Measurements from ENCODE around the gene XYLT1. TPM values are rescaled to one million over a fixed set of nuclear protein-coding genes. Genes with fewer than 3 reads are reported as not detected.

Gene XYLT1
- total and polyA plus RNA-seq, 2 of the 4 experiments (the other 2 are of a cell fraction) = 9.0 to 12.7 TPM

GRCh38 chr16:17392127-17392856 is 78.5 kb downstream of the XYLT1 start:
- H3K23ac ChIP-seq (ENCODE audit: low read depth, low read length) = no peak overlapping the region
- no peak overlapping the region for H2AFZ ChIP-seq (replicated peaks; ENCODE audit: low read length, poor library complexity)

More at GRCh38 chr16:17392127-17392856, 78.5 kb downstream of the XYLT1 start:
- Histone ChIP-seq H3K4me1 (ENCODE audit: control insufficient read depth, insufficient read depth, low read length) (peaks cover 3% of the 10 kb centered on the region; the same call in 1 of the 2 replicates), H3K14ac (replicated peaks; ENCODE audit: low read depth, low read length) (no peak overlapping the region), H3K27ac (ENCODE audit: insufficient read depth, low read length) (no peak overlapping the region), H2BK120ac (ENCODE audit: low read depth, low read length) (no peak overlapping the region), H3K4me3 (ENCODE audit: insufficient read depth, low read depth, low read length) (no peak overlapping the region), H4K8ac (ENCODE audit: low read depth in 2 of 2, low read length in 2 of 2) (no peak overlapping the region), H3K18ac (ENCODE audit: low read depth, low read length) (no peak overlapping the region), H2BK15ac (ENCODE audit: low read depth, low read length) (no peak overlapping the region), H2BK20ac (ENCODE audit: low read depth, low read length) (no peak overlapping the region), H2AK5ac (ENCODE audit: low read depth, low read length) (no peak overlapping the region), H2AK9ac (replicated peaks; ENCODE audit: low read depth, low read length, poor library complexity) (no peak overlapping the region), H3K9ac (ENCODE audit: low read depth, low read length) (no peak overlapping the region), H3K36me3 (ENCODE audit: control insufficient read depth, insufficient read depth, low read length) (no peaks in the 10 kb centered on the region), H3K4ac (ENCODE audit: low read depth, low read length) (no peak overlapping the region), H4K5ac (ENCODE audit: low read depth, low read length) (no peak overlapping the region), H3K9me3 (ENCODE audit: control insufficient read depth, insufficient read depth, low read length) (no peaks in the 10 kb centered on the region), H3K79me1 (ENCODE audit: low read depth in 1 of 2, low read length in 2 of 2) (peaks cover 20 to 51% of the 10 kb centered on the region in 2 experiments; a peak in 3 of 4 replicates), H3K27me3 (ENCODE audit: control insufficient read depth, insufficient read depth, low read length) (no peaks in the 10 kb centered on the region), H3K9me1 (ENCODE audit: insufficient read depth, low read length) (peaks cover 8% of the 10 kb centered on the region), H2BK5ac (ENCODE audit: low read depth, low read length, poor library complexity, severe bottlenecking) (no peak overlapping the region), H3K56ac (ENCODE audit: extremely low read depth, insufficient read depth, low read length) (no peak overlapping the region), H4K91ac (ENCODE audit: insufficient read depth, low read depth, low read length) (no peak overlapping the region), H3K4me2 (ENCODE audit: low read depth, low read length) (no peak overlapping the region), H4K20me1 (ENCODE audit: insufficient read depth, low read length) (peaks cover 17% of the 10 kb centered on the region)
- dilution Hi-C loops (cut with HindIII; ENCODE audit: low sequenced_read_pairs, unreplicated experiment) (no loop called here), intact Hi-C loops (cut with micrococcal nuclease) (no loop called here), in situ Hi-C loops (cut with MboI; ENCODE audit: low sequenced_read_pairs) (no loop called here)
- TF ChIP-seq ELK1 (IDR thresholded peaks at IDR 0.05; ENCODE audit: borderline replicate concordance, low read depth, low read length) = no peak
- TF ChIP-seq MXI1 (IDR thresholded peaks at IDR 0.05; ENCODE audit: borderline replicate concordance, low read depth, low read length) = no peak
- no peak for TF ChIP-seq MAFK (IDR thresholded peaks at IDR 0.05; ENCODE audit: low read depth, low read length)
- TF ChIP-seq SMC3 (IDR thresholded peaks at IDR 0.05; ENCODE audit: low read depth, low read length) = no peak
- ATAC-seq (ENCODE audit: low read depth) = no peak
- DNase-seq = no peak
- POLR2A ChIA-PET (ENCODE audit: unreplicated experiment) = no interaction called here
- no TSS peak for BruUV-seq (replicated peaks)
- WGBS, 2 experiments (ENCODE audit: extremely low coverage in 2 of 2, insufficient read length in 1 of 2) = 58% methylated on average over 2 of the region's 8 CpGs; no CpG with 5 or more reads in 1 of the 2 experiments
- CTCF ChIA-PET = no interaction called here
